ENCODE results near the gene PDX1.

The PDX1 gene

DNA sequence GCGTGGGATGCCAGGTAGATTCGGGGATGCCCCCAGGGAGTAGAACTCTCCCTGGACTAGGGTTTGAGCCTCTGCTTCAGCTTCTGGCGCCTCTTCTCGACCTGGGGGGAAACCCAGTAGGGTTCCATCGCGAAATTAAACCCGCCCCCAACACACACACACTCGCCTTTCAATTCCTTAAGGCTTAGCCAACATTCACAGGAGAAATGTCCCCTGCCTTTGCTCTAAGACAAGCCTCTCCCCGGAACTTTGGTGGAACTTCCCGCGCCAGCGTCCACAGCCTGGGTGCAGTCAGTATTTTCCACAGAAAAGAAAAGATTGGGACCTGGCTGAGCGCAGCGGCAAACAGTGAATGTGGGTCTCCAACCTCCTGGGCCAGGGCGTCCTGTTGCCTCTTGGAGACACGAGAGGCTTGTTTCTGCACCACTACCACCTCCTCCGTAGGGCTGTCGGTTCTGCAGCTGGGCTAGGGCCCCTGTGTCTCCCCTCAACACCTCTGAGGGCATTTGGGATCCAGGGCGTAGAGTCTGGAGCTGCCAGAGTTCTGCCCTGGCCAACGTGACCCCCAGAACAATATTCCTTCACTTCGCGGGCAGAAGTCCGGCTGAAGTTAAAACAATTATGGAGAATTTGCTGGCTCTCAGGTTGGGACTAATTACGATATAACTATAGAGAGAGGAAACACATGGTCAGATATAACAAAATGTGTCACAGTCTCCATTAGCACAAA is 3.2 kb downstream of the PDX1 start:
- H3K4me3 ChIP-seq (ENCODE audit: low read length) = no peak overlapping the region
- TF ChIP-seq, protein P1, sequence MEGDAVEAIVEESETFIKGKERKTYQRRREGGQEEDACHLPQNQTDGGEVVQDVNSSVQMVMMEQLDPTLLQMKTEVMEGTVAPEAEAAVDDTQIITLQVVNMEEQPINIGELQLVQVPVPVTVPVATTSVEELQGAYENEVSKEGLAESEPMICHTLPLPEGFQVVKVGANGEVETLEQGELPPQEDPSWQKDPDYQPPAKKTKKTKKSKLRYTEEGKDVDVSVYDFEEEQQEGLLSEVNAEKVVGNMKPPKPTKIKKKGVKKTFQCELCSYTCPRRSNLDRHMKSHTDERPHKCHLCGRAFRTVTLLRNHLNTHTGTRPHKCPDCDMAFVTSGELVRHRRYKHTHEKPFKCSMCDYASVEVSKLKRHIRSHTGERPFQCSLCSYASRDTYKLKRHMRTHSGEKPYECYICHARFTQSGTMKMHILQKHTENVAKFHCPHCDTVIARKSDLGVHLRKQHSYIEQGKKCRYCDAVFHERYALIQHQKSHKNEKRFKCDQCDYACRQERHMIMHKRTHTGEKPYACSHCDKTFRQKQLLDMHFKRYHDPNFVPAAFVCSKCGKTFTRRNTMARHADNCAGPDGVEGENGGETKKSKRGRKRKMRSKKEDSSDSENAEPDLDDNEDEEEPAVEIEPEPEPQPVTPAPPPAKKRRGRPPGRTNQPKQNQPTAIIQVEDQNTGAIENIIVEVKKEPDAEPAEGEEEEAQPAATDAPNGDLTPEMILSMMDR (IDR thresholded peaks at IDR 0.05; ENCODE audit: insufficient read depth, low read depth, low read length, missing control alignments) = no peak
- DNase-seq (ENCODE audit: low read depth) = no peak

DNA sequence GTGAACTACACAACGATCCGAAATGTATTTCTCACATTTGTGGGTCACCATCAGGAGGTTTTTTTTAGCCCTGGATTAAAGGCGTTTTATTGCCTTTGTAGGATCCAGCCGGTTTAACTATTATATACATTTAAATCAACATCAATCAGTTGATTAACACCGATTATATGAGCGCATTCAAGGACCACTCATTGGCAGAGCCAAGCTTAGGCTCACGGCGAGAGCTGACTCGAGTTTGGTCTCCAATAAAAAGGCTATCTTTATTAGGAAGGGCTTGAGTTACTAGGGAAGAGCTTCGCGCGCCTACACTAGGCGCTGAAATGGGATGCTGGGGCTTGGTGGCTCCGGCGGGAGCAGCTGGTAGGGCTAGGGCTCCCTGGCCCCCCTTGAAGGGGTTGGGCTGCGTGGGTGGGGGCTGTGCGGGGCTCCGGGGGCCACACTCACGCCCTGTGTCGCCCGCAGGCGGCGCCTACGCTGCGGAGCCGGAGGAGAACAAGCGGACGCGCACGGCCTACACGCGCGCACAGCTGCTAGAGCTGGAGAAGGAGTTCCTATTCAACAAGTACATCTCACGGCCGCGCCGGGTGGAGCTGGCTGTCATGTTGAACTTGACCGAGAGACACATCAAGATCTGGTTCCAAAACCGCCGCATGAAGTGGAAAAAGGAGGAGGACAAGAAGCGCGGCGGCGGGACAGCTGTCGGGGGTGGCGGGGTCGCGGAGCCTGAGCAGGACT is 4.2 kb downstream of the PDX1 start:
- TF ChIP-seq, protein P1 (IDR thresholded peaks at IDR 0.05; ENCODE audit: insufficient read depth, low read depth, low read length, missing control alignments) = no peak
- DNase-seq (ENCODE audit: low read depth) = no peak
- H3K4me3 ChIP-seq (ENCODE audit: low read length) = no peak overlapping the region

DNA sequence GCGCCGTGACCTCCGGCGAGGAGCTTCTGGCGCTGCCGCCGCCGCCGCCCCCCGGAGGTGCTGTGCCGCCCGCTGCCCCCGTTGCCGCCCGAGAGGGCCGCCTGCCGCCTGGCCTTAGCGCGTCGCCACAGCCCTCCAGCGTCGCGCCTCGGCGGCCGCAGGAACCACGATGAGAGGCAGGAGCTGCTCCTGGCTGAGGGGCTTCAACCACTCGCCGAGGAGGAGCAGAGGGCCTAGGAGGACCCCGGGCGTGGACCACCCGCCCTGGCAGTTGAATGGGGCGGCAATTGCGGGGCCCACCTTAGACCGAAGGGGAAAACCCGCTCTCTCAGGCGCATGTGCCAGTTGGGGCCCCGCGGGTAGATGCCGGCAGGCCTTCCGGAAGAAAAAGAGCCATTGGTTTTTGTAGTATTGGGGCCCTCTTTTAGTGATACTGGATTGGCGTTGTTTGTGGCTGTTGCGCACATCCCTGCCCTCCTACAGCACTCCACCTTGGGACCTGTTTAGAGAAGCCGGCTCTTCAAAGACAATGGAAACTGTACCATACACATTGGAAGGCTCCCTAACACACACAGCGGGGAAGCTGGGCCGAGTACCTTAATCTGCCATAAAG is 4.8 kb downstream of the PDX1 start:
- no peak for DNase-seq (ENCODE audit: low read depth)
- TF ChIP-seq, protein P1 (IDR thresholded peaks at IDR 0.05; ENCODE audit: insufficient read depth, low read depth, low read length, missing control alignments) = no peak
- H3K4me3 ChIP-seq (ENCODE audit: low read length) = no peak overlapping the region

DNA sequence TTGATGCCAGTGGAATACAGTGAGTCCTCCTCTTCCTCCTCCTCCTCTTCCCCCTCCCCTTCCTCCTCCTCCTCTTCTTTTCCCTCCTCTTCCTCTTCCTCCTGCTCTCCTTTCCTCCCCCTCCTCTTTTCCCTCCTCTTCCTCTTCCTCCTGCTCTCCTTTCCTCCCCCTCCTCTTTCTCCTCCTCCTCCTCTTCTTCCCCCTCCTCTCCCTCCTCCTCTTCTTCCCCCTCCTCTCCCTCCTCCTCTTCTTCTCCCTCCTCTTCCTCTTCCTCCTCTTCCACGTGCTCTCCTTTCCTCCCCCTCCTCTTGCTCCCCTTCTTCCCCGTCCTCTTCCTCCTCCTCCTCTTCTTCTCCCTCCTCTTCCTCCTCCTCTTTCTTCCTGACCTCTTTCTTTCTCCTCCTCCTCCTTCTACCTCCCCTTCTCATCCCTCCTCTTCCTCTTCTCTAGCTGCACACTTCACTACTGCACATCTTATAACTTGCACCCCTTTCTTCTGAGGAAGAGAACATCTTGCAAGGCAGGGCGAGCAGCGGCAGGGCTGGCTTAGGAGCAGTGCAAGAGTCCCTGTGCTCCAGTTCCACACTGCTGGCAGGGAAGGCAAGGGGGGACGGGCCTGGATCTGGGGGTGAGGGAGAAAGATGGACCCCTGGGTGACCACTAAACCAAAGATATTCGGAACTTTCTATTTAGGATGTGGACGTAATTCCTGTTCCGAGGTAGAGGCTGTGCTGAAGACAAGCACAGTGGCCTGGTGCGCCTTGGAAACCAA is 5.6 kb downstream of the PDX1 start:
- no peak for DNase-seq (ENCODE audit: low read depth)
- no peak overlapping the region for H3K4me3 ChIP-seq (ENCODE audit: low read length)
- TF ChIP-seq, protein P1 (IDR thresholded peaks at IDR 0.05; ENCODE audit: insufficient read depth, low read depth, low read length, missing control alignments) = no peak

DNA sequence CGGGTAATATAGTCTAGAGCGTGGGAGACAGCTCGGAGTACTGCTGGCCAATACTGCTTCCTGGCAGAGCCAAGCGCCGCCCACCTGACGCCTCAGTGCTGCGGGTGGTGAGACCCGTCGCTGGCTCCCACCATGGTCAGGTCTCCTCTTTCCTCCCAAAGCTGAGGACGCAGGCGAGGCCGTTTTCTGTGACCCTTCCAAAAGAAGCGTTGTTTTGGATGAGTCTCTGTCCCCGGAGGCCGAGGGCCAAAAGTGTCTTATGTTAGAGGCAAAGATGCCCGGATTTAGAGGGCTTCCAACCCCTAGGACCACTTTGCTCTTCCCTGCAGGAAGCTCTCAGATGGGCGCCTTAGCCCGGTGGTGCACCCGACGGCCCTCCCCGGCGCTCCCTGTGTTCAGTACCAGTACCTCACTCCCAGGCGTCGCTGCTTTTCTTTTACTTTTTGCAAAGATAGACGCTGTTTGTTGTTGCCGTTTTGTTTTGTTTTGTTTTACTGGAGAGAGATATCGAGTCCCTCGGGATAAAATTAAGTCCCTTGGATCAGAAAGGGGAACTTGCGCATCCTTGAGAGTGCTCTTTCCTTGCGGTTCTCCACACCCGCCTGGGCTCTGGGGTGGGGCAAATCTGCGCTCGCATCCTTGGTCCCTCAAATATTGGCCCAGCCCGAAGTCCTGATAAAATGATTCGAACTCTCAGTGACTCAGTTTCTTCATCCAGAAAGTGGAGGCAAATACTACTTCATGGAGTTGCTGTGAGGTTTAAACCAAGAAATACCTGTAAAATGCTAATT is 7.0 kb downstream of the PDX1 start:
- no peak overlapping the region for H3K4me3 ChIP-seq (ENCODE audit: low read length)
- TF ChIP-seq, protein P1 (IDR thresholded peaks at IDR 0.05; ENCODE audit: insufficient read depth, low read depth, low read length, missing control alignments) = no peak
- no peak for DNase-seq (ENCODE audit: low read depth)

Measured in epithelial cell of esophagus (primary cell).